ENCODE data around the gene SOX8. TPM values are rescaled to one million over a fixed set of nuclear protein-coding genes. Genes with fewer than 3 reads are reported as not detected.

SOX8 gene
- total and polyA plus RNA-seq, 2 donors from 2014 or later: 0.17 to 1.0 TPM

GRCh38 chr16:934178-934577 is 47.4 kb upstream of the SOX8 start:
- no peaks in the 10 kb centered on the region for H3K9me3 ChIP-seq (ENCODE audit: control insufficient read depth in 2 of 3, insufficient read depth in 1 of 3, low read length in 3 of 3)
- intact Hi-C loops (cut with DNase I): no loop called here
- no peaks in the 10 kb centered on the region for H3K36me3 ChIP-seq (ENCODE audit: control insufficient read depth in 2 of 3, insufficient read depth in 3 of 3, low read length in 3 of 3)
- no peak for FAIRE-seq
- TF ChIP-seq CTCF (IDR thresholded peaks at IDR 0.05; ENCODE audit: borderline replicate concordance, extremely low read depth, insufficient read depth): no peak
- H3K9ac ChIP-seq (ENCODE audit: low read length in 3 of 3): no peak overlapping the region
- DNase-seq: peak in 1 of 5 donors; percentile 38
- H3K27me3 ChIP-seq (ENCODE audit: control insufficient read depth, insufficient read depth, low read length): no peaks in the 10 kb centered on the region
- no peak overlapping the region for H3K4me3 ChIP-seq (ENCODE audit: low read length in 3 of 3)
- H3K27ac ChIP-seq (ENCODE audit: low read depth in 2 of 2, low read length in 2 of 2): no peak overlapping the region
- peaks cover 0 to 6% (median 0%) of the 10 kb centered on the region in 3 donors for H3K4me1 ChIP-seq (ENCODE audit: control insufficient read depth in 2 of 3, insufficient read depth in 2 of 3, low read depth in 1 of 3, low read length in 3 of 3)

- Histone ChIP-seq H3K4me3 (ENCODE audit: low read length in 3 of 3) (no peak overlapping the region), H3K4me1 (ENCODE audit: control insufficient read depth in 2 of 3, insufficient read depth in 2 of 3, low read depth in 1 of 3, low read length in 3 of 3) (peaks cover 0 to 6% (median 0%) of the 10 kb centered on the region in 3 donors), H3K27me3 (ENCODE audit: control insufficient read depth, insufficient read depth, low read length) (no peaks in the 10 kb centered on the region), H3K36me3 (ENCODE audit: control insufficient read depth in 2 of 3, insufficient read depth in 3 of 3, low read length in 3 of 3) (no peaks in the 10 kb centered on the region), H3K9me3 (ENCODE audit: control insufficient read depth in 2 of 3, insufficient read depth in 1 of 3, low read length in 3 of 3) (no peaks in the 10 kb centered on the region), H3K27ac (ENCODE audit: low read depth in 2 of 2, low read length in 2 of 2) (no peak overlapping the region), H3K9ac (ENCODE audit: low read length in 3 of 3) (no peak overlapping the region)
- FAIRE-seq (no peak), DNase-seq (peak in 1 of 5 donors; percentile 32)
- intact Hi-C loops (cut with DNase I): no loop called here
- TF ChIP-seq CTCF (IDR thresholded peaks at IDR 0.05; ENCODE audit: borderline replicate concordance, extremely low read depth, insufficient read depth): no peak
These were observed 45.9 kb upstream of the SOX8 start for GRCh38 chr16:935684-936083.

- no peak for TF ChIP-seq CTCF (IDR thresholded peaks at IDR 0.05; ENCODE audit: borderline replicate concordance, extremely low read depth, insufficient read depth)
- intact Hi-C loops (cut with DNase I): no loop called here
These were observed 44.3 kb upstream of the SOX8 start for GRCh38 chr16:937311-937710.

GRCh38 chr16:937723-938122 is 43.8 kb upstream of the SOX8 start:
- Histone ChIP-seq H3K27me3 (ENCODE audit: control insufficient read depth, insufficient read depth, low read length) (no peaks in the 10 kb centered on the region), H3K4me3 (ENCODE audit: low read length in 3 of 3) (no peak overlapping the region), H3K27ac (ENCODE audit: low read depth in 2 of 2, low read length in 2 of 2) (no peak overlapping the region), H3K9ac (ENCODE audit: low read length in 3 of 3) (no peak overlapping the region), H3K4me1 (ENCODE audit: control insufficient read depth in 2 of 3, insufficient read depth in 2 of 3, low read depth in 1 of 3, low read length in 3 of 3) (no peaks in the 10 kb centered on the region), H3K36me3 (ENCODE audit: control insufficient read depth in 2 of 3, insufficient read depth in 3 of 3, low read length in 3 of 3) (peaks cover 0 to 3% (median 2%) of the 10 kb centered on the region in 3 donors), H3K9me3 (ENCODE audit: control insufficient read depth in 2 of 3, insufficient read depth in 1 of 3, low read length in 3 of 3) (peaks cover 1 to 13% (median 7%) of the 10 kb centered on the region in 3 donors)
- intact Hi-C loops (cut with DNase I): no loop called here
- TF ChIP-seq CTCF (IDR thresholded peaks at IDR 0.05; ENCODE audit: borderline replicate concordance, extremely low read depth, insufficient read depth): no peak
- DNase-seq (no peak), FAIRE-seq (no peak)

More at GRCh38 chr16:937311-937710, 44.3 kb upstream of the SOX8 start:
- peaks cover 0 to 3% (median 2%) of the 10 kb centered on the region in 3 donors for H3K36me3 ChIP-seq (ENCODE audit: control insufficient read depth in 2 of 3, insufficient read depth in 3 of 3, low read length in 3 of 3)
- H3K4me1 ChIP-seq (ENCODE audit: control insufficient read depth in 2 of 3, insufficient read depth in 2 of 3, low read depth in 1 of 3, low read length in 3 of 3): peaks cover 0 to under 1% (median 0%) of the 10 kb centered on the region in 3 donors
- no peak overlapping the region for H3K27ac ChIP-seq (ENCODE audit: low read depth in 2 of 2, low read length in 2 of 2)
- no peak for FAIRE-seq
- H3K9ac ChIP-seq (ENCODE audit: low read length in 3 of 3): no peak overlapping the region
- no peak overlapping the region for H3K4me3 ChIP-seq (ENCODE audit: low read length in 3 of 3)
- peaks cover 0 to 9% (median 4%) of the 10 kb centered on the region in 3 donors for H3K9me3 ChIP-seq (ENCODE audit: control insufficient read depth in 2 of 3, insufficient read depth in 1 of 3, low read length in 3 of 3)
- no peaks in the 10 kb centered on the region for H3K27me3 ChIP-seq (ENCODE audit: control insufficient read depth, insufficient read depth, low read length)
- peak in 1 of 5 donors; percentile 17 for DNase-seq
